ENCODE data around the gene FLYWCH2. TPM values are rescaled to one million over a fixed set of nuclear protein-coding genes. Genes with fewer than 3 reads are reported as not detected.
A peak's percentile ranks its signal among the peaks of the same experiment; 100 is the strongest.

The FLYWCH2 gene
- total and polyA plus RNA-seq, 2 of the 4 experiments (the other 2 are of a cell fraction), result 42.3 to 66.3 TPM

DNA sequence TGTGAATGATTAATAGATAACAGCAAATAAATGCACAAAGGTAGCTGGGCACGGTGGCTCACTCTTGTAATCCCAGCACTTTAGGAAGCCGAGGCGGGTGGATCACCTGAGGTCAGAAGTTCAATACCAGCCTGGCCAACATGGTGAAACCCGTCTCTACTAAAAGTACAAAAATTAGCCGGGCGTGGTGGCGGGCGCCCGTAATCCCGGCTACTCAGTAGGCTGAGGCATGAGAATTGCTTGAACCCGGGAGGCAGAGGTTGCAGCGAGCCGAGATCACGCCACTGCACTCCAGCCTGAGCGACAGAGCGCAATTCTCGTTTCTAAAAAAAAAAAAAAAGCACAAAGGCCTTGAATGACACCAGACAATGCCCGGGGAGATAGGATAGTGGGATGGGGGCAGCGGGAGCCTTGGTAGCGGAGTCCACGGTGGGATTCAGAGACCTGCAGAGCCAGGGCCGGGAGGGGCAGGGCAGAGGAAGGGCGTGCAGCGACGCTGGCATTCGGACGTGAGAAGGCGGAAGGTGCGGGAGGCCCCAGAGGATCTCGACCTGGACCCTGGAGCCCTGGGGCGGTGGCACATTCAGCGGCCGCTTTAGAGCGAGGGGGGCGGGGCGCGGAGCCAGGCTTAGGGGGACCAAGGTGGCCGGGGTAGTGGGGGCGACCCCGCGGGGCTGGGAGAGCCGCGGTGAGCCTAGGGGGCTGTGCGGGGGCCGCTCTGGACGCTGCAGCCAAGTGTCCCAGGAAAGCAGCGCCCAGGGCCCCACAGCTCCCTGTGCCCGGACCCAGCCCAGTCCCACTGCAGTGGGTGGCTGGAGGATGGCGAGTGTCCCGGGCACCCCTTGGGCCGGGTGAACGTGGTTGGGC is 999 bp upstream of the FLYWCH2 start:
- peak overlapping the region; percentile 79 for H2AK9ac ChIP-seq (replicated peaks; ENCODE audit: low read depth, low read length, poor library complexity)
- H4K8ac ChIP-seq (ENCODE audit: low read depth in 2 of 2, low read length in 2 of 2), result peak overlapping the region; percentile 59 to 75; a peak in 3 of 4 replicates
- peak overlapping the region; percentile 60; the same call in 1 of the 2 replicates for H3K23ac ChIP-seq (ENCODE audit: low read depth, low read length)
- no peak overlapping the region for H2BK15ac ChIP-seq (ENCODE audit: low read depth, low read length)
- peak overlapping the region; percentile 98 for H2AFZ ChIP-seq (replicated peaks; ENCODE audit: low read length, poor library complexity)
- no peaks in the 10 kb centered on the region for H3K27me3 ChIP-seq (ENCODE audit: control insufficient read depth, insufficient read depth, low read length)
- intact Hi-C loops (cut with micrococcal nuclease) (no loop called here), in situ Hi-C loops (cut with MboI; ENCODE audit: low sequenced_read_pairs) (no loop called here), dilution Hi-C loops (cut with HindIII; ENCODE audit: low sequenced_read_pairs, unreplicated experiment) (no loop called here)
- peak overlapping the region; percentile 53; the same call in 1 of the 2 replicates for H3K14ac ChIP-seq (replicated peaks; ENCODE audit: low read depth, low read length)
- H3K79me1 ChIP-seq (ENCODE audit: low read depth in 1 of 2, low read length in 2 of 2), result peaks cover 9 to 19% of the 10 kb centered on the region in 2 experiments
- H3K9ac ChIP-seq (ENCODE audit: low read depth, low read length), result peak overlapping the region; percentile 59
- 19% methylated on average over 43 of the region's 52 CpGs; no CpG with 5 or more reads in 1 of the 2 experiments for WGBS, 2 experiments (ENCODE audit: extremely low coverage in 2 of 2, insufficient read length in 1 of 2)
- no peaks in the 10 kb centered on the region for H4K20me1 ChIP-seq (ENCODE audit: insufficient read depth, low read length)
- H3K4ac ChIP-seq (ENCODE audit: low read depth, low read length), result peak overlapping the region; percentile 83
- BruUV-seq (replicated peaks), result no TSS peak
- peak overlapping the region; percentile 26; the same call in 1 of the 2 replicates for H3K27ac ChIP-seq (ENCODE audit: insufficient read depth, low read length)
- peak overlapping the region; percentile 51; the same call in 1 of the 2 replicates for H2AK5ac ChIP-seq (ENCODE audit: low read depth, low read length)
- no peak overlapping the region for H4K91ac ChIP-seq (ENCODE audit: insufficient read depth, low read depth, low read length)
- DNase-seq (no peak), ATAC-seq (ENCODE audit: low read depth) (peak; percentile 1)
- no peak overlapping the region; the same call in 1 of the 2 replicates for H3K56ac ChIP-seq (ENCODE audit: extremely low read depth, insufficient read depth, low read length)
- H2BK120ac ChIP-seq (ENCODE audit: low read depth, low read length), result no peak overlapping the region
- H2BK5ac ChIP-seq (ENCODE audit: low read depth, low read length, poor library complexity, severe bottlenecking), result no peak overlapping the region
- no peak overlapping the region for H3K18ac ChIP-seq (ENCODE audit: low read depth, low read length)
- H3K36me3 ChIP-seq (ENCODE audit: control insufficient read depth, insufficient read depth, low read length), result no peaks in the 10 kb centered on the region
- TF ChIP-seq NFE2L2 (IDR thresholded peaks at IDR 0.05; ENCODE audit: low read depth, low read length) (no peak), ELK1 (IDR thresholded peaks at IDR 0.05; ENCODE audit: borderline replicate concordance, low read depth, low read length) (no peak), BHLHE40 (IDR thresholded peaks at IDR 0.05; ENCODE audit: low read depth, low read length) (no peak; the same call in 1 of the 2 replicates), MXI1 (IDR thresholded peaks at IDR 0.05; ENCODE audit: borderline replicate concordance, low read depth, low read length) (0 out of 2 replicates have a peak, but pooled peaks have one; percentile 13), CEBPB (IDR thresholded peaks at IDR 0.05; ENCODE audit: low read depth, low read length) (no peak), FOS (IDR thresholded peaks at IDR 0.05; ENCODE audit: low read depth, low read length) (no peak)
- CTCF ChIA-PET, result interaction anchor here (1.0 kb wide), 1 partner anchor 43 kb away, joined by 5 read pairs; no protein-coding TSS in a partner anchor
- peak overlapping the region; percentile 34; the same call in 1 of the 2 replicates for H4K5ac ChIP-seq (ENCODE audit: low read depth, low read length)
- peak overlapping the region; percentile 39 for H3K4me3 ChIP-seq (ENCODE audit: insufficient read depth, low read depth, low read length)
- no peak overlapping the region for H2BK20ac ChIP-seq (ENCODE audit: low read depth, low read length)
- peaks cover 4% of the 10 kb centered on the region; the same call in 1 of the 2 replicates for H3K9me1 ChIP-seq (ENCODE audit: insufficient read depth, low read length)
- peak overlapping the region; percentile 76 for H3K4me2 ChIP-seq (ENCODE audit: low read depth, low read length)
- no peaks in the 10 kb centered on the region; the same call in 1 of the 2 replicates for H3K9me3 ChIP-seq (ENCODE audit: control insufficient read depth, insufficient read depth, low read length)
- H3K4me1 ChIP-seq (ENCODE audit: control insufficient read depth, insufficient read depth, low read length), result peaks cover 4% of the 10 kb centered on the region
- POLR2A ChIA-PET (ENCODE audit: unreplicated experiment), result interaction anchor here (0.6 kb wide), 1 partner anchor 262 kb away, joined by 3 read pairs; no protein-coding TSS in a partner anchor
